ENCODE measurements around the gene UPF3A. TPM values are rescaled to one million over a fixed set of nuclear protein-coding genes. Genes with fewer than 3 reads are reported as not detected.

UPF3A gene
- total and polyA plus RNA-seq, 9 of the 15 experiments (the other 6 are each of a cell fraction or from before 2014, with no cell fraction given) = 15.6 to 76.5 (median 40.9) TPM

- no peak for TF ChIP-seq SMAD3 (CRISPR knock-in tag; conservative IDR thresholded peaks at IDR 0.05)
- no peak for TF ChIP-seq IRF2 (CRISPR knock-in tag; IDR thresholded peaks at IDR 0.05)
- TF ChIP-seq YY1 (IDR thresholded peaks at IDR 0.05; ENCODE audit: borderline replicate concordance in 1 of 3, control insufficient read depth in 1 of 3, extremely low read depth in 1 of 3, insufficient read depth in 3 of 3, insufficient read length in 1 of 3, insufficient replicate concordance in 2 of 3, low read depth in 1 of 3, low read length in 2 of 3) = no peak
- TF ChIP-seq PHTF2 (CRISPR knock-in tag; IDR thresholded peaks at IDR 0.05) = no peak
- TF ChIP-seq FUS (optimal IDR thresholded peaks at IDR 0.05; ENCODE audit: low read depth, low read length) = no peak
- TF ChIP-seq PRPF4 (IDR thresholded peaks at IDR 0.05; ENCODE audit: insufficient read depth, low read depth, low read length, poor library complexity, severe bottlenecking) = no peak
- TF ChIP-seq ASH1L (IDR thresholded peaks at IDR 0.05; ENCODE audit: borderline replicate concordance, low read depth, partially characterized antibody) = no peak
- TF ChIP-seq PTBP1 (IDR thresholded peaks at IDR 0.05; ENCODE audit: low read depth, low read length) = no peak
- no peak for TF ChIP-seq HDGF (IDR thresholded peaks at IDR 0.05)
- TF ChIP-seq TRIM24 (IDR thresholded peaks at IDR 0.05) = no peak
- no peak for TF ChIP-seq WHSC1 (IDR thresholded peaks at IDR 0.05; ENCODE audit: low read length)
- no peak for TF ChIP-seq ZFP36 (IDR thresholded peaks at IDR 0.05; ENCODE audit: low read depth, low read length, partially characterized antibody)
- no peak for TF ChIP-seq ZNF324 (CRISPR knock-in tag; IDR thresholded peaks at IDR 0.05)
- TF ChIP-seq RFX7 (CRISPR knock-in tag; IDR thresholded peaks at IDR 0.05) = no peak
- TF ChIP-seq NR2F6 (CRISPR knock-in tag; IDR thresholded peaks at IDR 0.05) = no peak
- no peak for TF ChIP-seq LARP7 (IDR thresholded peaks at IDR 0.05)
- TF ChIP-seq MCM5 (IDR thresholded peaks at IDR 0.05; ENCODE audit: low read depth) = no peak
- no peak for TF ChIP-seq HNRNPL (IDR thresholded peaks at IDR 0.05; ENCODE audit: low read depth, low read length)
- no peak for TF ChIP-seq KLF10 (CRISPR knock-in tag; IDR thresholded peaks at IDR 0.05)
- no peak for TF ChIP-seq BMI1 (IDR thresholded peaks at IDR 0.05; ENCODE audit: low read length)
- no peak for TF ChIP-seq NUFIP1 (IDR thresholded peaks at IDR 0.05; ENCODE audit: partially characterized antibody)
- TF ChIP-seq MEF2A (IDR thresholded peaks at IDR 0.05; ENCODE audit: control insufficient read depth, low read depth, low read length) = no peak
- TF ChIP-seq NONO (IDR thresholded peaks at IDR 0.05; ENCODE audit: low read depth in 2 of 2, low read length in 1 of 2) = no peak
- TF ChIP-seq CAMTA2 (CRISPR knock-in tag; conservative IDR thresholded peaks at IDR 0.05) = no peak
- no peak for TF ChIP-seq BRF2 (IDR thresholded peaks at IDR 0.05; ENCODE audit: borderline replicate concordance, insufficient read depth, insufficient read length)
- TF ChIP-seq ZNF551 (CRISPR knock-in tag; IDR thresholded peaks at IDR 0.05) = no peak
- no peak for TF ChIP-seq CEBPG (CRISPR knock-in tag; IDR thresholded peaks at IDR 0.05)
- no peak for TF ChIP-seq CEBPG (tag; conservative IDR thresholded peaks at IDR 0.05 in 1 of 2, IDR thresholded peaks at IDR 0.05 in 1 of 2)
- TF ChIP-seq ZNF79 (CRISPR knock-in tag; IDR thresholded peaks at IDR 0.05; ENCODE audit: low read depth) = no peak
- 0 out of 2 replicates have a peak, but pooled peaks have one; percentile 6 for TF ChIP-seq RB1 (IDR thresholded peaks at IDR 0.05; ENCODE audit: low read depth)
- TF ChIP-seq E2F3 (CRISPR knock-in tag; IDR thresholded peaks at IDR 0.05) = peak; percentile 27; the same call in 1 of the 2 replicates
- TF ChIP-seq SMAD1 (IDR thresholded peaks at IDR 0.05; ENCODE audit: low read depth, low read length, partially characterized antibody) = no peak
- TF ChIP-seq ESRRB (CRISPR knock-in tag; IDR thresholded peaks at IDR 0.05; ENCODE audit: borderline replicate concordance) = no peak
Observed at GRCh38 chr13:114282041-114282670, 755 bp downstream of the UPF3A start (continued).

Data from K562 (cell line).